ENCODE results near the gene KCTD12.

DNA sequence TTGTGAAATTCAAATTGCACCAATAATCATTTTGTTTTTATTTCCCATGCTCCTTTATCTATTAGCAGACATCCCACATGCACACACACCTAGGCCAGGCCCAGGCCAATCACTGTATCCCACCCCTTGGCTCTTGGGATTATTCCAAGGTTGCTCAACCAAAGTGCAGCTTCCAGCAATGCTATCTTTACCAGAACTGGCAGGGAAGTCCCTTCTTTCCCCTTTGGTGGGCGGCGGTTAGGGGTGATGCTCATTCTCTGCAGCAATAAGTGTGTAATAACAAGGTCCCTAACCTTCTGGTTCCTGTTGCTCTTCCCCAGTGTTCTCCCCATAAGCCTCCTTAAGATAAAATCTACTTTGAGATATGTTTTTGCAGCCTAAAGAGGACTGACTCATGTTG is 18.3 kb upstream of the KCTD12 start:
- no peak for TF ChIP-seq EZH2 (IDR thresholded peaks at IDR 0.05; ENCODE audit: low read length)
- TF ChIP-seq, protein P1, sequence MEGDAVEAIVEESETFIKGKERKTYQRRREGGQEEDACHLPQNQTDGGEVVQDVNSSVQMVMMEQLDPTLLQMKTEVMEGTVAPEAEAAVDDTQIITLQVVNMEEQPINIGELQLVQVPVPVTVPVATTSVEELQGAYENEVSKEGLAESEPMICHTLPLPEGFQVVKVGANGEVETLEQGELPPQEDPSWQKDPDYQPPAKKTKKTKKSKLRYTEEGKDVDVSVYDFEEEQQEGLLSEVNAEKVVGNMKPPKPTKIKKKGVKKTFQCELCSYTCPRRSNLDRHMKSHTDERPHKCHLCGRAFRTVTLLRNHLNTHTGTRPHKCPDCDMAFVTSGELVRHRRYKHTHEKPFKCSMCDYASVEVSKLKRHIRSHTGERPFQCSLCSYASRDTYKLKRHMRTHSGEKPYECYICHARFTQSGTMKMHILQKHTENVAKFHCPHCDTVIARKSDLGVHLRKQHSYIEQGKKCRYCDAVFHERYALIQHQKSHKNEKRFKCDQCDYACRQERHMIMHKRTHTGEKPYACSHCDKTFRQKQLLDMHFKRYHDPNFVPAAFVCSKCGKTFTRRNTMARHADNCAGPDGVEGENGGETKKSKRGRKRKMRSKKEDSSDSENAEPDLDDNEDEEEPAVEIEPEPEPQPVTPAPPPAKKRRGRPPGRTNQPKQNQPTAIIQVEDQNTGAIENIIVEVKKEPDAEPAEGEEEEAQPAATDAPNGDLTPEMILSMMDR (optimal IDR thresholded peaks at IDR 0.05 in 1 of 3, IDR thresholded peaks at IDR 0.05 in 1 of 3, conservative IDR thresholded peaks at IDR 0.05 in 1 of 3; ENCODE audit: extremely low read depth in 1 of 3, insufficient read depth in 2 of 3, low read length in 3 of 3): no peak
